ENCODE data around the gene CYB561D1. TPM values are rescaled to one million over a fixed set of nuclear protein-coding genes. Genes with fewer than 3 reads are reported as not detected.

The CYB561D1 gene
- total and polyA plus RNA-seq, 2 donors (not counting 3 experiments of a cell fraction or from before 2014, with no cell fraction given), result 7.2 to 7.3 TPM

DNA sequence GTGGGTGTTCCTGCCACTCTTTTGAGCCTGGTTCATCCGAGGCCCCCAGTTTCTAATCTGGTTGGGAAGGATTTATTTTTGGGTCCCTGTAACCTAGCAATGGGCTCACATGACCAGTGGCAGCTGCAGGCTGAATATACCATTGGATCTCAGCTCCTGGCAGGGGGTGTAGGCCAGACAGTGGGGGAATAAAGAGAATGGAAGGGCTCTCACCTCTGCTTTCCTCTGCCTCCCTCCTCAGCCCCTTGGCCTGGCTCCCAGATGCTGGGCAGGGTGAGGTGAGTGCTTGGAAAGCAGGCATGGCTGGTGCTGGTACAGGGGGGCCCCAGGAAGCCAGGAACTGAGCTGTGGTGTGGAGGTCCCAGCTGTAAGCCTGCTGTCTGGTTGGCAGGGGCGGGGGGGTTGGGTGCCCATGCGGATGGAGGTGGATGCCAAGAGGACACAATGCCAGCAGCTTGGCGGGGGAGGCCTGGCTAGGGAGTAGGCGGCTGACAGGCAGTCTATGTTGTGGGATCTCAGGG lies 42.1 kb downstream of the CYB561D1 start:
- H3K36me3 ChIP-seq (ENCODE audit: control insufficient read depth in 2 of 2, extremely low read depth in 1 of 2, insufficient read depth in 2 of 2, low read length in 2 of 2), result no peaks in the 10 kb centered on the region
- no peaks in the 10 kb centered on the region for H3K9me3 ChIP-seq (replicated peaks; ENCODE audit: control insufficient read depth, insufficient read depth, low read length)
- no peak overlapping the region for H3K9ac ChIP-seq (replicated peaks; ENCODE audit: extremely low read depth, insufficient read depth, low read length)
- H3K4me3 ChIP-seq (replicated peaks in 1 of 3; ENCODE audit: insufficient read depth in 1 of 3, low read depth in 1 of 3, low read length in 3 of 3), result no peak overlapping the region
- BruUV-seq (replicated peaks), result no TSS peak
- FAIRE-seq (no peak), DNase-seq (ENCODE audit: low read depth, low spot score) (no peak)
- H3K4me1 ChIP-seq (ENCODE audit: control insufficient read depth, extremely low read depth, insufficient read depth, low read length), result peaks cover 4% of the 10 kb centered on the region
- H3K4me2 ChIP-seq (ENCODE audit: insufficient read depth, low read length), result no peak overlapping the region
- POLR2A ChIA-PET, result no interaction called here
- H3K9me1 ChIP-seq (replicated peaks; ENCODE audit: control insufficient read depth, extremely low read depth, insufficient read depth, low read length), result no peaks in the 10 kb centered on the region
- H4K20me1 ChIP-seq (replicated peaks; ENCODE audit: control insufficient read depth, extremely low read depth, insufficient read depth, low read length), result no peaks in the 10 kb centered on the region
- H3K27me3 ChIP-seq (ENCODE audit: control insufficient read depth in 2 of 2, insufficient read depth in 2 of 2, low read length in 2 of 2), result no peaks in the 10 kb centered on the region
- intact Hi-C loops (cut with micrococcal nuclease), result no loop called here
- dilution Hi-C loops (cut with MboI; ENCODE audit: extremely low pct_ligation_motif_present, low sequenced_read_pairs), result no loop called here
- H3K27ac ChIP-seq (ENCODE audit: insufficient read depth, low read depth, low read length), result no peak overlapping the region
- no peaks in the 10 kb centered on the region for H3K79me2 ChIP-seq (ENCODE audit: control insufficient read depth, insufficient read depth, low read length)
- TF ChIP-seq MYC (IDR thresholded peaks at IDR 0.05; ENCODE audit: low read depth, low read length) (no peak), FOS (IDR thresholded peaks at IDR 0.05; ENCODE audit: borderline replicate concordance, insufficient read depth, low read length) (no peak), EZH2 (IDR thresholded peaks at IDR 0.05; ENCODE audit: borderline replicate concordance, low read depth, low read length, severe bottlenecking) (no peak), POLR2AphosphoS5 (IDR thresholded peaks at IDR 0.05; ENCODE audit: insufficient read depth, low read depth, low read length) (no peak), GATA2 (IDR thresholded peaks at IDR 0.05; ENCODE audit: insufficient read depth, insufficient read length, low read depth, low read length) (no peak), POLR2A (IDR thresholded peaks at IDR 0.05; ENCODE audit: low read depth, low read length) (no peak), JUN (IDR thresholded peaks at IDR 0.05; ENCODE audit: borderline replicate concordance, insufficient read depth, insufficient read length, low read depth) (no peak)
- TF ChIP-seq, protein P1, sequence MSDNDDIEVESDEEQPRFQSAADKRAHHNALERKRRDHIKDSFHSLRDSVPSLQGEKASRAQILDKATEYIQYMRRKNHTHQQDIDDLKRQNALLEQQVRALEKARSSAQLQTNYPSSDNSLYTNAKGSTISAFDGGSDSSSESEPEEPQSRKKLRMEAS (IDR thresholded peaks at IDR 0.05; ENCODE audit: insufficient read depth, insufficient read length), result no peak
- TF ChIP-seq, protein P2, sequence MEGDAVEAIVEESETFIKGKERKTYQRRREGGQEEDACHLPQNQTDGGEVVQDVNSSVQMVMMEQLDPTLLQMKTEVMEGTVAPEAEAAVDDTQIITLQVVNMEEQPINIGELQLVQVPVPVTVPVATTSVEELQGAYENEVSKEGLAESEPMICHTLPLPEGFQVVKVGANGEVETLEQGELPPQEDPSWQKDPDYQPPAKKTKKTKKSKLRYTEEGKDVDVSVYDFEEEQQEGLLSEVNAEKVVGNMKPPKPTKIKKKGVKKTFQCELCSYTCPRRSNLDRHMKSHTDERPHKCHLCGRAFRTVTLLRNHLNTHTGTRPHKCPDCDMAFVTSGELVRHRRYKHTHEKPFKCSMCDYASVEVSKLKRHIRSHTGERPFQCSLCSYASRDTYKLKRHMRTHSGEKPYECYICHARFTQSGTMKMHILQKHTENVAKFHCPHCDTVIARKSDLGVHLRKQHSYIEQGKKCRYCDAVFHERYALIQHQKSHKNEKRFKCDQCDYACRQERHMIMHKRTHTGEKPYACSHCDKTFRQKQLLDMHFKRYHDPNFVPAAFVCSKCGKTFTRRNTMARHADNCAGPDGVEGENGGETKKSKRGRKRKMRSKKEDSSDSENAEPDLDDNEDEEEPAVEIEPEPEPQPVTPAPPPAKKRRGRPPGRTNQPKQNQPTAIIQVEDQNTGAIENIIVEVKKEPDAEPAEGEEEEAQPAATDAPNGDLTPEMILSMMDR (IDR thresholded peaks at IDR 0.05; ENCODE audit: extremely low read depth in 1 of 2, insufficient read depth in 1 of 2, low read depth in 1 of 2, low read length in 2 of 2), result no peak
- CTCF ChIA-PET, result interaction anchor here (0.6 to 18.7 kb wide), 4 partner anchors 10 to 197 kb away, joined by 4 to 955 read pairs (median 11); partner anchors contain the start of genes AMIGO1 and CYB561D1
- H2AFZ ChIP-seq (ENCODE audit: low read depth, low read length), result no peak overlapping the region

Data from endothelial cell of umbilical vein (primary cell).